ENCODE data around the gene DR1. TPM values are rescaled to one million over a fixed set of nuclear protein-coding genes. Genes with fewer than 3 reads are reported as not detected.
A peak's percentile ranks its signal among the peaks of the same experiment; 100 is the strongest.
"Not testable (repeated sequence)": the region's sequence is repeated elsewhere in the genome, so short reads cannot be mapped to it uniquely, and the experiment has no call there.

Gene DR1
- total RNA-seq, 1 donor from 2014 or later, result 38.7 TPM

DNA sequence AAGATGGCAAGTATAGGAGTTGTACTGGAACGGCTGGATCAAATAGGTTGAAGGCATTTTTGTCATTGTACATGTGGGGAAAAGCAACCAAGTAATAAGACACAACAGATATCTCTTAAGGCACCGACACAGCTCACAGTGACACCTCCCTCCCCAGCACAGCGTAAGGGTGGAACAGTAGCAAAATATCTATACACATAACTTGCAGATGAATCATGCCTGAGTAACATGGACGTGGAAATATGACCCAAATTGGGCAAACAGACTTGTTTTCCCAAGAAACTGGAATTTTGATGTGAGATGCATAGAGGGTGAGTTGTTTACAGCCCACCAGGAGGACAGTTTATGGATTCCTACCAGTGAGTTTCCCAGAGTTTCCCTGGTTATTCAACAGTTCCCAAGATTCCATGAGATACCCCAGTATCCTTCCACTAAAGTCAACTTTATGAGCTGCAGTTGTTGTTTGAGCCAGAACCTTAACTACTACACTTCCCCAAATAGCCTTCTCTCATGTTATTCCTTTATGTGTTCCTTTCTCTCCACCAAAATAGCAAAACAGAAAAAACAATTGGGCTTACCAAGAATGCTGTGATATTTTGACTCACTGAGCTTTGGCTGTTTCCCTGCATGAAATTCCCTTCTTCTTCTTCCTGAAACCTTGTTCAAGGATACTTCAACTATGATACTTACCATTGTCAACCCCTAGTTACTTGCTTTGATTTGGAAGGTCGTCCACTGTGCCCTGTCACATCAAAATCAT, 7.1 kb upstream of the DR1 start:
- intact Hi-C loops (cut with DNase I), result no loop called here
- no peak for DNase-seq (ENCODE audit: low spot score)
- no peak for ATAC-seq

DNA sequence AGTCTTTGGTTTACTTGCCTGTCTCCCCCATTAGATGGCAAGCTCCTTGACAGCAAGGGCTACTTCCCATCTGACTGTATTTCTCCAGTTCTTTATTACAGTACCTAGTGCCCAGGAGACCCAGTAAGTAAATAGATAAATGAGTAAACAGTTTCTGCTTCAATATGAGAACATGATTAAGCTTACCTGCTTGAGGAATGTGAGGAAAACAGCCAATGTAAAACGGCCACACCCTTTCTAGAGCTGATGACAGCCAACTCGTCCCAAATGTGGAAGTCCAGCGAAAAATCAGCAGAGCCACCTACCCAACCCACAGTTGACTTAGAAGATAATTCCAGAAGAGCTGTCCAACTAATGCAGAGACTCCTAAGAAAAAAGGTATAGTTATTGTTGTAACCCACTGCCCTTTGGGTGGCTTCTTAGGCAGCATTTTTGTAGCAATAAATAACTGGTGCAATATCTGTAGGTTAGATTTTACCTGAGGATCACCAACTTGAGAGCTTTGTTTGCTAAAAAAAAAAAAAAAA, 6.5 kb upstream of the DR1 start:
- DNase-seq (ENCODE audit: low spot score), result no peak
- no peak for ATAC-seq
- intact Hi-C loops (cut with DNase I), result no loop called here

DNA sequence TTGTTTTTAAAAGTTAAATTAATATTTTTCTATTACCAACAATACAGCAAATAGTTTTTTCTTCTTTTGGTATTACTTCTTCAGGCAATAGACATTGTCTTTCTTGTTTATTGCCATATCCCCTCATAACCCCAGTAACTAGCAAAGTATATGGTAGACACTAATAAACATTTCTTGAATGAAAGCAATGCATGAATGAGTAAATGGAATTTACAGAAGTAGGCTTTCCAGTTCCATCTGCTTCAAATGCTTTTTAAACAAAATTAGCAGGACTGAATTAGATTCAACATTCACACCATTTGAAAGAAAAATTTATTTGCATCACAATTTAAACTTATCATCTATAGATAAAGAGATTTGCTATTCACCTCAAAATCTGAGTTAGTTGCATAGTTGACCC, 5.6 kb upstream of the DR1 start:
- ATAC-seq, result no peak
- intact Hi-C loops (cut with DNase I), result no loop called here
- no peak for DNase-seq (ENCODE audit: low spot score)

DNA sequence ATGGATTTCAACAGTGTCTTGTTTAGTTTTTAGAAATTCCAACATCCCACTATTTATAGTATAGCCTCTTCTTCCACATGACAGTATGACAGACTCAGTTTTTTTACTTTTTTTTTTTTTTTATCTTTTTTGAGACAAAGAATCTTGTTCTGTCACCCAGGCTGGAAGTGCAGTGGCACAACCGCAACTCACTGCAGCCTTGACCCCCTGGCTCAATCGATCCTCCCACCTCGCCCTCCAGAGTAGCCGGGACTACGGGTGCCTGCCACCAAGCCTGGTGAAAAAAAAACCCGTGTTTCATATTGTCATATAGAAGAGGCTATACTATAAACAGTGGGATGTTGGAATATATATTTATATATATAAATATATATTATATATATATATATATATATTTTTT, 1.2 kb upstream of the DR1 start:
- no peak for ATAC-seq
- intact Hi-C loops (cut with DNase I), result no loop called here
- DNase-seq (ENCODE audit: low spot score), result no peak

DNA sequence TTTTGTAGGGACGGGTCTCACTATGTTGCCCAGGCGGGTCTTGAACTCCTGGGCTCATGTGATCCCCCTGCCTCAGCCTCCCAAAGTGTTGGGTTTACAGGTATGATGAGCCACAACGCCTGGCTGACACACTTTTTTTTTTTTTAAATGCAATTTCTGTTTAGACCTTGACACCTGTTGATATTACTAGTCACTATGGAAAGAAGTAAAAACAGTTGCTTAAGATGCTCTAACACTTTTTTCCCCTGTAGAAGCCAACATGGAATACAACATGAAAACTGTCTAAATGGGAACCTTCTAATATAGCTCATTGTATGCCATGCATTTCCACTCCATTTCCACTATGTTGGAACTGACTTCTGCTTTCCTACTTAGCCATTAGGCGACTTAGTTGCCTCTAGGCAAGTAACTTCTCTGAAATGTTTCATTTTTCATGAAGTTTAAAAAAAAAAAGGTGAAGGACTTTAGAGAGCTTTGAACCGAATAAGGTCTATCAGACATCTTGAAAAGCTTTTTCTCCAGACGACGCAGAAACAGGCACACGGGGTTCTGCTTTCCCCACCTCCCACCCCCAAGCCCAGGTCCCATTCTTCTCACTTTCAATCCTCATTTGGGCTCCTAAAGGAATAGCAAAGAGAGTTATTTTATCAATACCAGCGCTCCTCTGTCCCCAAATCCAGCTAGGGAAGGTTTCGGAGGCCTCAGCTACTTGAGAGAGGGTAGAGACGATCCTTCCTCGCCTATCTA, 648 bp upstream of the DR1 start:
- no peak for DNase-seq (ENCODE audit: low spot score)
- ATAC-seq, result peak; percentile 44
- intact Hi-C loops (cut with DNase I), result no loop called here

DNA sequence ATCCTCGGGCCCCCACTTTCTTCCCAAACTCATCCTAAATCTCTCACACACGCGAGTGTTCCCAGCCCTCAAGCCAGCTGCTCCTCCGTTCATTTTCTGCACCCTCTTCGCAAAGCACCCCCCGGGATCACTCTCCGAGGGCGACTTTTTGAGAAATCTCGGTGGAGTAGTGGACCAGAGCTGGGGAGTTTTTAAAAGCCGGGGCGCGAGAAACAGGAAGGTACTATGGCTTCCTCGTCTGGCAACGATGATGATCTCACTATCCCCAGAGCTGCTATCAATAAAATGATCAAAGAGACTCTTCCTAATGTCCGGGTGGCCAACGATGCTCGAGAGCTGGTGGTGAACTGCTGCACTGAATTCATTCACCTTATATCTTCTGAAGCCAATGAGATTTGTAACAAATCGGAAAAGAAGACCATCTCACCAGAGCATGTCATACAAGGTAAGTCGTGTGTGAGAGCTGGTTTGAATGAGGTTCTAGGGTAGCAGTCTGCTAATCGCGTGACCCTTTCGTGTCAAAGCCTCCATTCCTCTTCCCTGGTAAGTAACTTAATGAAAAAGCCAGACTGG, 800 bp downstream of the DR1 start:
- no peak for DNase-seq (ENCODE audit: low spot score)
- no peak for ATAC-seq

DNA sequence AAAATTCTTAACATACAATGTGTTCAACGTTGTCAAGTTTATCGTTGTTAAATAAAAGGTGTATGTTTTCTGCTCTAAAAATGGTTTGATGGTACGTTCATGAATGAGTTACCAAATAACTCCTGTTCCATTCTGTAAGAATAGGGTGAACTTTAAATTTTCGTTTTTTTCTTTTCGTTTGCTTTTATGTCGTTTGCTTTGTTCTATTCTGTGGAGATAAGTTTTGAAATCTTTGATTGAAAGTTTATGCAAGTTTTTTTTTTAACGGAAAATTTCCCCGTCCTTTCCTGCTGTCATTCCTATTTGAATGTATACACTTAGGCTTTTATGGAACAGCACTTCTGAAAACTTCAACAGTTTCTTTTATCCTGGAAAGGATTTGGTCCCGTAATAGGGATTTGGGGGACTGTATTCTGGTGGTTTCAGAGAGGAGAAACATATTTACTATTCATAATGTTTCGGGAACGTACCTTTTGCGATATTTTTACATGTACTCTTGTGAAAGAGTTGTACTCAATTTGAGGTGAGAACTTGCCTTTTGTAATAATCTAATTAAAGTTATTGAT, 1.7 kb downstream of the DR1 start:
- no peak for ATAC-seq

More for the DNA sequence above, 800 bp downstream of the DR1 start:
- intact Hi-C loops (cut with DNase I), result no loop called here

DNA sequence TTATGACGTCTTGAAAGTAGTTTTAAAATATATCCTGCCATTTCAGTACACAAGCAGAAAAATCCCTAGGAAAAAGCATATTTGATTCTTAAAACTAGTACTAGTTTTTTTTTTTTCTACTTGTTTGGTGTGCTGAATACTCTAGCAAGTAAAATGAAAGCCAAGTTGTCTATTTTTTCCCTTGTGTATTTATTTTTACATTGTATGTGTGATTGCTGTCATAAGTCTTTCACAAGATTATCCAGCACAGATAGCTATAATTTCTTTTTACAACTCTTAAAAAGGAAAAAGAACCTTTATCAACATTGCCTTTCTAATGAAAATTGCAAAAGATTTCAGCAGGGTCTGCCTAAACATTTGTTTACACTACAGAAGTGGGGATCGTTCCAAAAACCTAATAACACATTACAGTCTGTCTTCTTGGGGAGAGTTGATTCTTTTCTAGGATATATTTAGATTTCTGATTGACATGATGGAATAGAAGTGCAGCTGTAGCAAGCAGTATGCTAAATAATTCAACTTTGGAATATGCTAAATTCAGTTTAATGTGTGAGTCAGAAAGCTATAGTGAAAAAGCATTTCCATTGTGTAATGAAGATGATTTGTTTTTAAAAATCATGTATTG, 2.5 kb downstream of the DR1 start:
- ATAC-seq (no peak), DNase-seq (ENCODE audit: low spot score) (no peak)
- intact Hi-C loops (cut with DNase I), result no loop called here

More for the DNA sequence above, 1.7 kb downstream of the DR1 start:
- intact Hi-C loops (cut with DNase I), result no loop called here
- DNase-seq (ENCODE audit: low spot score), result no peak

DNA sequence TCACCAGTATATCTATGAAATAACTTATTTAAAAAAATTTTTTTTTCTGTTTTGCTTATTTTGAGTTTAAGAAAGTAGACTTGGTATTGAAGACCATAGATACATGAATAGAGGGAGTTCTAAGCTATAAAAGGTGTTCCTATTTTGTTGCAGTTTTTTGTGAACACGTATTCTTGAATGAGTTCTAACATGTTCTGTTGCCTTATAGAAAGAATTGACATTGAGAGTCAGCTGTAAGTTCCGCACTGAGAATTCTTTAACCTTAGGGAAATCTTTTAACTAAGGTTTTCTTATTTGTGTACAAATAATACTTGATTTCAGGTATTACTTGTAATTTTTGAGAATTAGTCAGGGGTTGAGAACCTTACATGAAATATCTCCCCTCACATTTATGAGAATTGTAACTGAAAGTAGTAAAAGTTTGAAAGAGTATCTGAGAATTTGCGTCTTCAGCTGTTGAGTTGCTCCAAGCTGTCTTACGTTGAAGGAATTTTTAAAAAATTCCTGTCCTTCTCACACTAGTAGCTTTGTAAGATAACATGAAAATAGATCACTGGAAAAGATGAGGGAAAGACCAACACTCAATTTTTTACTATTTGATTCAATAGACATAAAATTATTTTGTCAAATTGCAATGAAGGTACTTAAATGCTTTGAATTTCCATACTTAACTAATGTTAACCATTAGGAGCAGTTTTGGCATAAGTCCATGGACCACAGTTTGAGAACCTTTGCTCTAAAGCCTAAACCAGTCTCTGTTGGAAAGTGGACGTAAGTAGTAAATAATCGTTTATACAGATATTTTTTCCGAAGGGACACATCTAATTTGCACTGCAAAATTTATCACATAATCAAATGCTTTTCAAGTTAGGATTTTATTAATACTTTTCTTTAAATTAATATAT, 3.8 kb downstream of the DR1 start:
- intact Hi-C loops (cut with DNase I), result no loop called here
- DNase-seq (ENCODE audit: low spot score), result no peak
- ATAC-seq, result no peak

DNA sequence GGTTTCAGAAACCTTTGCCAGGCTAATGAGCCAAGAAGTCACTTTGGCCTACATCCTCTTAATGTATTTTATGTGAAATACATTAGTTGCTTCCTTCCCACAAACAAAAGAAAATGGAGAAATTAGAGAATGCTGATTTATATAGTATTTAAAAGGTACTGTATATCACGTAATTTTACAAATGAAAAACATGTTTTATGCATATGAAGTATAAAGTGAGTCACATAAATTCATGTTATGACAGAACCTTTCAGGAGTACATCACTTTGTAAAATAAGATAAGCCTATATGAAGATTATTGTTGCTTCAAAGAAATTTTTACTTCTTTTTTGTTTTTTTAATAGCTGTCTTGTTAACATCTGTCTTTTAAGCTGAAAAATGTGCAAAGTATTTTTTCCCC, 4.6 kb downstream of the DR1 start:
- intact Hi-C loops (cut with DNase I), result no loop called here
- no peak for ATAC-seq

DNA sequence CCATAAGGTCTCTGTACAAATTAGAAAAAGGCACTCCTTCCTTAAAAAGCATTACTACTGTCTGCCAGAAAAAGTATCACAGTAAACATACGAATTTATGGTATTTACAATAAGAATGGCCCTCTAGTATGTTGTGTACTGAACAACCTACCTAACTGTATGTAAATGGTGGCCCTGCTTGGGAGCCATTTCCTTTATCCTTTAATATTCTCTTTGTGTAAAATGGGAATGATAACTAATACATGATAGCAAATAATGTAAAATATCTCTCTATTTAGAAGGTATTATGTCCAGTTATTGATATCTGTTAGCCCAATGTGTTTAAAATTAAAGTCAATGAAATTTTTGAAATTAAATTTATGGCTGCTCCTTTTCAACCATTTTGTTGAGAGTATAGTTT, 5.2 kb downstream of the DR1 start:
- ATAC-seq (no peak), DNase-seq (ENCODE audit: low spot score) (no peak)
- intact Hi-C loops (cut with DNase I), result no loop called here

More for the DNA sequence above, 4.6 kb downstream of the DR1 start:
- DNase-seq (ENCODE audit: low spot score), result no peak

DNA sequence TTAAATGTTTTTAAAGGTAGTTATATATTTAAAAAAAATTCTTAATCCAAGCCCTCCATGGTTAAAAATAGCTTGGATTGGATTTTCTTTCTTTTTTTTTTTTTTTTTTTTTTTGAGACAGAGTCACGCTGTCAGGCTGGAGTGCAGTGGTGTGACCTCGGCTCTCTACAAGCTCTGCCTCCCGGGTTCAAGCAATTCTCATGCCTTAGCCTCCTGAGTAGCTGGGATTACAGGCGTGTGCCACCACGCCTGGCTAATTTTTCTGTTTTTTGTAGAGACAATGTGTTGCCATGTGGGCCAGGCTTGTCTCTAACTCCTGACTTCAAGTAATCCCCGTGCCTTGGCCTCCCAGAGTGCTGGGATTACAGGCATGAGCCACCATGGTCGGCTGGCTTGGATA, 5.6 kb downstream of the DR1 start:
- DNase-seq (ENCODE audit: low spot score); ATAC-seq; intact Hi-C loops (cut with DNase I): not testable (repeated sequence)

DNA sequence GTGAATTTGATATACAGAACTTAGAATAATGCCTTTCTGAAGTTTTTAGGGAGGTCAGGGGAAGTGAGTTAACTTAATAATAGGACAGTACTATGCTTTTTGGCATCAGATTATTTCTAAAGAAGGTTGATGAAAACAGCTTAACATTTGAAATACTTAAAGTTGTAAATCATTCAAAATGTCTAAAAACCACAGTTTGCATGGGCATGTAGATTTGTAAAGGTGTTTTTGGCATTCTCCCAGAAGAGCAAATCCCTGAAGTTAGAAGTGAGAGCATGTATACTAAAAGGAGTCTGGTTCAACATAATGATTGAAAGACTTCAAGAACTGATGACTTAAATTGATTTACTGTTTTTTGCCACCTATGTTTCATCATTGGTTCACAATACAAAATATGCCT, 6.7 kb downstream of the DR1 start:
- ATAC-seq (no peak), DNase-seq (ENCODE audit: low spot score) (no peak)
- intact Hi-C loops (cut with DNase I), result no loop called here

DNA sequence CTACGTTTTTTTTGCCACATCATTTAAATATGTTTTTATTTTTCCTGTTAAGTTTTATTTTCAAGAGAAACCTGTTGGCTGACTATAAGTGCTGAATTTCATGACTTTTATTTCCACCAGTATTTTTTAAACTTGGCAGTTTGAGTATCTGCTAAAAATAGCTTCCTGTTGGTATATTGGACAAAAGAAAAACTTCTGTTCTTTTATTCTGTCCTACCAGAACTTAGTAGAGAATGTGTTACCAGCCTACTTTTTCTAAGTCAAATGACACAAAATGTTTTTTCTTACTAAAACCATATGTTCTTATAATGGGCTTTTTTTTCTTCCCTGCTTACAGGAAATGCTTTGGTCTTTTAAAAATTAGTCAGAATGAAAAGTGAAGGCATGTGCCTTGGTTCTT, 7.6 kb downstream of the DR1 start:
- DNase-seq (ENCODE audit: low spot score), result no peak
- intact Hi-C loops (cut with DNase I), result no loop called here
- no peak for ATAC-seq

DNA sequence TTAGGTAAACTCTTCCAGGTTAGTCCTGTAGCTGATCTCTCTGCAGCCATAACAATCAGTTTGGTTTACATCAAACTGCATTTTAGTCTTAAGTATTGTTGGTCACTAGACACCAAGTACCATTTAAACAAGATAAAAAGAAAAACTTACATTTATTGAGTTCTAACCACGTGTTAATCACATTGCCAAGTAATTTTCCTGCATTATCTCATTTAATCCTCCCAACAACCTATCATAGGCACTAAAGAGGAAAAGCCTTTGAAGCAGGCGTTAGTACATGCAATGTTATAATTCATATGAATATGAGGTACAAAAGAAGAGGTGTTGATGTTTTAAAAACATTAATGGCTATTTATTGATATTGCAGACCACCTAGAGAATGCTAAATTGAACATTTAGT, 9.0 kb downstream of the DR1 start:
- intact Hi-C loops (cut with DNase I), result no loop called here
- no peak for ATAC-seq
- no peak for DNase-seq (ENCODE audit: low spot score)

DNA sequence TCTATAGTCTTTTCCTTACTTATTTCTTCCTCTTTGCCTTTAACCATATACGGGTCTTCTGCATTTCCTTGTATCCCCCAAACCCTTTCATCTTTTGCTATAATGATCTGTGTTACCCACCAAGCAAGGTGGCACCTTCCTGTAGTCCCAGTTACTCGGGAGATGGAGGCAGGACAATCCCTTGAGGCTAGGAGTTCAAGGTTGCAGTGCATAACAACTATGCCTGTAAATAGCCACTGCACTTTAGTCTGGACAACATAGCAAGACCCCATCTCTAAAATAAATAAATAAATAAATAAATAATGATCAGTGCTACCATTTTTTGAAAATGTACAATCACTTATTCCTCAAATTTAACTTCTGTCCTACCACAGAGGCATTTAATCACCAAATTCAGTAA, 11.5 kb downstream of the DR1 start:
- intact Hi-C loops (cut with DNase I), result no loop called here

DNA sequence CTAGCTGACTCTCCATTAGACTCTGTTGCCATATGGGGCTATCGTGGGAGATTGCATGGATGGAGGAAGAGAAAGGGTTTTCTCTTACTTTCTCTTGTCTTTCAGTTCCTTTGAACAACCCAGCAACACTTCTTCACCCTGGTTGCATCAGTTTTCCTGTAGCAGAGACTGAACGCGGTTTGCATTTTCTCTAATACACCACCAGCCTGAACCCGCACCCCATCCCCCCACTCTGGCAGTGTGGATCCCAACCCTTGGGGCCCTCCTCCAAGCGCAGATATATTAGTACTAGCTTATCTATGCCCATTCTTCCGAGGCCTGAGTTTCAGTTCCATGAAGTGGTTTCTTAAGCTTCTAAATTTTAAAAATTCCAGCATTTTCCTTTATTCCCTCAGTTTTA, 12.6 kb downstream of the DR1 start:
- DNase-seq (ENCODE audit: low spot score), result no peak
- intact Hi-C loops (cut with DNase I), result no loop called here
- no peak for ATAC-seq

More for the DNA sequence above, 11.5 kb downstream of the DR1 start:
- no peak for ATAC-seq
- no peak for DNase-seq (ENCODE audit: low spot score)

DNA sequence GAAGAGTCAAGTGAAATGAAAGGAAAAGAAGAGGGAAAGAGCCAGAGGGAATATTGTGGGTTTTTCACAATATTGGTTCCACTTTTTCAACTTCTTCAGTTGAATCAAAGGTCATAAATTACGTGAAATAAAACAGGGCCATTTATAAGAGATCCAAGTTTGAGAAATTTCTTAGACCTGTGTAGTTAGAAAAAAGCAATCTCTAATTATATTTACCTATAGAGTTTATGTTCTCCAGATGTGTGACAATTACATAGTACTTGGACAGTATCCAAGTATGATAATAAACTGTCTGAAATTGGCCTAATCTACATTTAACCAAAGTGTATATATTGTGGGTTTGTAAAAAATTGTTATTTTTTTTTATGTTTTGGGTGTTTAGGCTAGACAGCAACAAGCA, 14.4 kb downstream of the DR1 start:
- no peak for DNase-seq (ENCODE audit: low spot score)
- intact Hi-C loops (cut with DNase I), result no loop called here
- ATAC-seq, result no peak

Measured in sciatic nerve (tissue), 2 donors.